Cardiac fibroblast (primary cell): Measurements from ENCODE around the gene EPHA8.

Source experiments
- DNase-seq, 2 donors: peaks; one replicate each; pipeline versions ENCODE4 v3.0.0 to v3.0.0-alpha.2; 2010; ENCODE audit warnings: low read depth in 2 of 2
- H3K4me3 ChIP-seq, 2 donors: replicated peaks in 1 of 2; 1 replicate in 1 of 2; 2 replicates in 1 of 2; pipeline ENCODE4 v1.5.1; 2011; ENCODE audit warnings: low read depth in 2 of 2, low read length in 2 of 2, mild to moderate bottlenecking in 2 of 2, moderate library complexity in 1 of 2
- TF ChIP-seq, protein P1 (sequence below): IDR thresholded peaks from one replicate; pipeline ENCODE4 v1.5.1; 2011; ENCODE audit warnings: low read depth, mild to moderate bottlenecking, low read length, inconsistent platforms

EPHA8 gene

DNA sequence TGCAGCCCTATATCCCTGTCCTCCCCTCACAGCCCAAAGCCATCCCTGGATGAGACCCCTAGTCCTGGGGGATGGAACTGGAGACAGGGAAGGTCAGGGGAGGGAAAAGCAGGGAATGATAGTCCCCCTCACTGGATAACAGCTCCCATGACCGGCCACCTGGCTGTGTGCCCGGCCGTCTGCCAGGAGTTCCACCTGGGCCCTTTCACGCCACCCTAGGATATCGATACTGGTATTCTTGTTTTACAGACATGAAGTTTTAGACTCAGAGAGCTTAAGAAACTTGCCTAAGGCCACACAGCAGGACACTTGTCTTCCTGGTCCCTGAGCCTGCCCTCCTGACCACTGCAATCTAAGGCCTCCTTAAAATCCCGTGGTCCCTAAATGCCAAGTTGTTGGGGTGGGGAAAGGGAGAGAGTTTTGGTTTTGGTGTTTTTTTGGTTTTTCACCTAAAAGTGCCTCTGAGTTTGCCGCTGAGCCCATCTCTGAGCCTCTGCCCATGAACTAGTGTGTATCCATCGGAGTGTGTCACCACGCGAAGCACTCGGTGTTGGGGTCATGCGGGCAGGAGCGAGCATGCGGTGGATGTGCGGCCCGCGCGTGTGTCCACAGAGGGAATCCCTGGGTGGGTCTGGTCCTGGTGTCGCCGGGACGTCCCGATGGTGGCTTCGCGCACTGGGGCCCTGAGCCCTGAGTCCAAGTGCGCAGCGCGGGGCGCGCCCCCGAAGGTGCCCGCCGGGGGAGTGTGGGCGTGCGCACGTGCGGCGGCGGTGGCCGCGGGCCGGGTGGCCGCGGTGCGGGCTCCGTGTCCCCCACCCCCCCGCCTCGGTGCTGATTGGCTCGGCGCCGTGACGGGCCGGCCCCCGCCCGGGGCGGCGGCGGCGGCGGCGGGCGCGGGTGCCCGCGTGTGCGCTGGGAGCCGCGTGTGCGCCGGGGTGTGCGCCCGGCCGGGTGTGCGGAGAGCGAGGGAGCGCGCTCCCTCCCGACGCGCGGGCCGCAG lies at the start of gene EPHA8:
TSS of gene EPHA8 (plus strand) at position 906 of the 1,000 bp plus-strand sequence. CDS start 147 bp downstream, outside the sequence.
- no peak for DNase-seq
- TF ChIP-seq, protein P1, sequence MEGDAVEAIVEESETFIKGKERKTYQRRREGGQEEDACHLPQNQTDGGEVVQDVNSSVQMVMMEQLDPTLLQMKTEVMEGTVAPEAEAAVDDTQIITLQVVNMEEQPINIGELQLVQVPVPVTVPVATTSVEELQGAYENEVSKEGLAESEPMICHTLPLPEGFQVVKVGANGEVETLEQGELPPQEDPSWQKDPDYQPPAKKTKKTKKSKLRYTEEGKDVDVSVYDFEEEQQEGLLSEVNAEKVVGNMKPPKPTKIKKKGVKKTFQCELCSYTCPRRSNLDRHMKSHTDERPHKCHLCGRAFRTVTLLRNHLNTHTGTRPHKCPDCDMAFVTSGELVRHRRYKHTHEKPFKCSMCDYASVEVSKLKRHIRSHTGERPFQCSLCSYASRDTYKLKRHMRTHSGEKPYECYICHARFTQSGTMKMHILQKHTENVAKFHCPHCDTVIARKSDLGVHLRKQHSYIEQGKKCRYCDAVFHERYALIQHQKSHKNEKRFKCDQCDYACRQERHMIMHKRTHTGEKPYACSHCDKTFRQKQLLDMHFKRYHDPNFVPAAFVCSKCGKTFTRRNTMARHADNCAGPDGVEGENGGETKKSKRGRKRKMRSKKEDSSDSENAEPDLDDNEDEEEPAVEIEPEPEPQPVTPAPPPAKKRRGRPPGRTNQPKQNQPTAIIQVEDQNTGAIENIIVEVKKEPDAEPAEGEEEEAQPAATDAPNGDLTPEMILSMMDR, result no peak
- H3K4me3 ChIP-seq, result no peak within 1 kb of the TSS

DNA sequence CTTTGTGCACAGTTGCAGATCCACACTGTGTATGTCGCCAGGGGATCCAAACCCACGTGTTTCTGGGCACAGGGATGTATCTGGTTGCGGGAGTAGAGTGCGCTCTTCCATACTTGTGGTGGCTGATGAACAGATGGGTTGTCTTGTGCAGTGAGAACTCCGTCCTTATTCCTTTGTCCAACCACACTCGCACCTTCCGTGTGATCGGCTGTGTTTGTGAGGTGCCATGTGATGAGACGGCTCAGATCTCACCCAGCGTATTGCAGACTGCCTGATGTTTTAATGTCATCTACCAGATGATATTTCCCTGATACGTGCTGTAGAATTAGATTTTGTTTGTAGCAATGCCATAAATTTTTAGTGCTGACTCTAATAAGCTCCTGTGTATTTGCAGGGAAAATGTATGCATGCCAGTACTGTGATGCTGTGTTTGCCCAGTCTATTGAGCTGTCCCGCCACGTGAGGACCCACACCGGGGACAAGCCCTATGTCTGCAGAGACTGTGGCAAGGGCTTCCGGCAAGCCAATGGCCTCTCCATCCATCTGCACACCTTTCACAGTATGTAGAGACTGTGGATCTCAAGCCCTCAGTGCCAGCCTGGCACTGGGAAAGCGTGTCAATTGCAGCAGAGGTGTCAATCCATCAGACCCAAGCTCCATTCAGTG lies 46.2 kb upstream of the EPHA8 start:
- no peak for DNase-seq
- TF ChIP-seq, protein P1, result no peak

DNA sequence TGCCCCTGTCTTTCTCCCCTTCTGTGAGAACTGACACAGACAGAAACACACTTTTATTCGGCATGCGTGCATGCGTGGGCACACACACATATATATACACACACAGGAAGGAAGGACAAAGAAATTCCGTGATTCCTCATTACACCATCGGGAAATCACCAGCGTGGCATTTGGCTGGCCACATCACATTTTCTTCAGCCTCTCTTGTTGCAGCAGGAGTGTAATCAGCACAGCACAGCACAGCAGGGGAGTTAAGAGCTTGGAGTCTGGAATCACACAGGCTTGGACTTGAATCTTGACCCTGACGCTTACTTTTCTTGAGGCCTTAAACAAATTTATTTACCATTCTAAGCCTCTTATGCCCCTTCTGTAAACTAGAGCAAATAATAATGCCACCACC lies 45.3 kb upstream of the EPHA8 start:
- no peak overlapping the region for H3K4me3 ChIP-seq
- DNase-seq, result no peak
- TF ChIP-seq, protein P1, result no peak

More for the DNA sequence above, 46.2 kb upstream of the EPHA8 start:
- no peak overlapping the region for H3K4me3 ChIP-seq

DNA sequence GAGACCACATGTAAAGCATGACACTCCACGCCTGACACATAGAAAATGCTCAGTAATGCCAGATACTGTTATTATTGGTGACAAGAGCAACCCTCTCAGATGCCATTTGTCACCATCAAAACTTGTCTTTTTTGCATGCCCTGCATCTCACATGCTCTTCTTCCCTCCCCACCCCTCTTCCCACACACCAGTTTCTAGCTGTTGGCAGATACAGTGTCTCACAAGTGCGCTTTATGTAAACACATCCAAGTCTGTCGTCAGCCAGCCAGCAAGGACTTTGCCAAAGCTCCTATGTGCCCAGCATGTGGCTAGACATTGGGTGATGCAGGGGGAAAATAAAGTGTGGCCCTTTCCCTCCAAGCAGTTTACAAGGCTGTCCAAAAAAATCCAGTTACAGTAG lies 44.9 kb upstream of the EPHA8 start:
- DNase-seq, result no peak
- TF ChIP-seq, protein P1, result no peak
- H3K4me3 ChIP-seq, result no peak overlapping the region

DNA sequence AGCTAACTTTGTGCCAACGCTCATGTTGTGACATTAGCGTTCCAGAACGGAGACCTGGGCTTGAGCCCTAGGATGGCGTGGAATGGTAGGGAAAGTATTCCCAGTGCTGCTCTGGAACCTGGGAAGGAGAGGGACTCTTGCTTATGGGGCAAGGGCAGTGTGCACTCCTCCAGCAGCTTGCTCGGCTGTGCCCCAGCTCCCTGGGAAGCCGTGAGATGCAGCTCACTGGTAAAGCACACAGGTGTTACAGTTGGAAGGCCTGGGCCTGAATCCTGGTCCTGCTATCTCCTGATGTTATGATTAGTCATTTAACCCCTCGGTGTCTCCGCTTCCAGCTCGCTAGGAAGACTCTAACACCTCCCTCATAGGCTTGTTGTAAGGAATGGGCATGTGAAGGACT lies 42.4 kb upstream of the EPHA8 start:
- H3K4me3 ChIP-seq, result no peak overlapping the region
- DNase-seq, result no peak
- TF ChIP-seq, protein P1, result no peak

DNA sequence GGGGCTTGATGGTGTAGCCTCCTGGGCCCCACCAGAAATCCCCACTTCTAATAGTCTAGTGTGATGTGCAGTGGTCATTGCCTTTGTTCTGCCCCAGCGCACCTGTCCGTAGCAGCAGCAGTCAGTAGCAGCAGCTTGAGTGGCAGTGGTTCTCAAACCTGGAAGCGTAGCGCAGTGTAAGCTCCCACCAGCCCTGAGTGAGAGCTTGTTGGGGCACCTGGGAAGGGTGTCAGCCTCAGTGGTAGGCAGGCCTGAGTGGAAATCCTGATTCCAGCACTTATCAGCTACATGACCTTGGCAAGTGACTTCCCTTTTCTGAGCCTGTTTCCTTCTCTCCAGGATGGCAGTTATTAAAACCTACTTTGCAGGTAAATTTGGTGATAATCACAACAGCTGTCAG lies 41.6 kb upstream of the EPHA8 start:
- TF ChIP-seq, protein P1, result no peak
- H3K4me3 ChIP-seq, result no peak overlapping the region
- DNase-seq, result no peak
